RPMI7951 (cell line): ENCODE results near the gene ZNF469. TPM values are rescaled to one million over a fixed set of nuclear protein-coding genes. Genes with fewer than 3 reads are reported as not detected.

Experiments used
- DNase-seq: peaks from one replicate; pipeline ENCODE4 v3.0.0-alpha.2; 2012; ENCODE audit warnings: low read depth
- total RNA-seq: library from RNA; depleted of rRNA; stranded (reverse); fragments of >200 nt; shearing (Covaris generic); gene quantifications from 2 replicates; pipeline ENCODE4 v1.2.3, GENCODE V29; 2014

ZNF469 gene
- total RNA-seq, 1 experiment from 2014 or later = 0.12 TPM

DNA sequence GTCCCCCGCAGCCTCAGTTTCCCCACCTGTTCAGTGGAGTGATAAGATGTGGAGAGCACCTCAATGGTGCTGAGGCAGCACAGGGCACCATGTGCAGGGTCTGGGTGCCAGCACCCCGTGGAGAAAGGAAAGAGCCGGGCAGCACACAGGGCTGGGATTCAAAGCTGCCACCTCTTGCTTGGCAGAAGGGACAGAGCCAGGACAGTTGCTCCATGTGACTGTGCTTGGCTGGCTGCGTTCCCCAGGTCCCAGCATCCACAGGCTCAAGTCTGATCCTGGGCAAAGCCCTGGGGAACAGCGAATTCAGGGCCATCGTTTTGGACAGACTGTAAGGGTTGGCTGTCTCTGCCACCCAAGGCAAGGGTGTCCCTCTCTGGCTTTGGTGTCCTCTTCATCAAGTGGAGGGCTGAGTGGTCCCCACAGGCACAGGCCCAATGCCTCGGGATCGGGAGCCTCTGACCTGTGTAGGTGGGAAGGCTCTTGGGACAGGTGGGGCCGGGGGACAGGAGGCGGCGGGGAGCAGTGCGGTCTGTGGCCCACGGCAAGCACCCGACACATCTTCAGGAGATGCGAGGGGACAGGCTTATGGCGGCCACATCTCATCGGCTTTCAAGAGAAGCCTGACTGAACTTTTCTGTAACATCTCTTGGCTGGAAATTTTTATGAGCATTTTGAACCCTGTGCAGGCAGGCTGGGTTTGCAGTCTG is 8.5 kb downstream of the ZNF469 start:
- DNase-seq = no peak

DNA sequence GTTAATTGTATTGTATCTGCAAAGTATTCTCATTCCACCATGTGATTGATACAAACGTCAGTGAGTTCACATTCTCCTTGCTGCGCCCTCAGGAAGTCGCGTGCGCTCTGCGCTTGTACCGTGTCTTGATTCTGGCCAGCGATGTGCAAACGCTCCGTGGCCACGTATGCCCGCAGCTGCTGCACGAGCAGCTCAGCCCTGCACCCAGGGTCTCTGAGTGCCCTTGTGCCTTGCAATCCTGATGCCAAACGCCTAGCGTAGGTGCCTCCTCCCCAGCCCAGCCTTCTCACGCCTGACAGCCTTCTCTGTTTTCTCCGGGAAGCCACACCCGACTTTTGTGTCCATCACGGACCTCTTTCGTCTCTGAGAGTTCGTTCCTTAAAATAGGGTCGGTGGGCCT is 9.4 kb downstream of the ZNF469 start:
- DNase-seq = no peak

- DNase-seq = no peak
These were observed 9.9 kb downstream of the ZNF469 start for GRCh38 chr16:88392616-88393015.

DNA sequence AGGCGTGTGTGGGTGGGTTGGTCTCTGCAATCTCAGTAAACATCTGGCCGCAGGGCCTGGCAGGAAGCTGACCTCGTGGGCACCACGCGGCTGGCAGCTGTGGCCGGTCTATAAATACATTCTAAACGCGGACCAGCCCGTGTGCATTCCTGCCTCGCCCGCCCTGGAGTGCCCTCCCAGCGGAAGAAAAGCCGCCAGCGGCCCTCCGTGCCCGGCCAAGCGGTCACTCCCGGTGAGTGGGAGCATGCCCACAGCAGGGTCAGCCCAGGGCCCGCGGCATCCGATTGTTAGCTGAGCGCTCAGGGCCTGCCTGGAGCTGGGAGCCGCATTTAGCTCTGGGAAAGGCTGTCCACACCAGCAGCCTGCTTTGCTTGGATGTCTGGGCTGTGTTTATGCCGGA is 10.3 kb downstream of the ZNF469 start:
- DNase-seq = peak; percentile 88

GRCh38 chr16:88393571-88393970 is 10.8 kb downstream of the ZNF469 start:
- no peak for DNase-seq

DNA sequence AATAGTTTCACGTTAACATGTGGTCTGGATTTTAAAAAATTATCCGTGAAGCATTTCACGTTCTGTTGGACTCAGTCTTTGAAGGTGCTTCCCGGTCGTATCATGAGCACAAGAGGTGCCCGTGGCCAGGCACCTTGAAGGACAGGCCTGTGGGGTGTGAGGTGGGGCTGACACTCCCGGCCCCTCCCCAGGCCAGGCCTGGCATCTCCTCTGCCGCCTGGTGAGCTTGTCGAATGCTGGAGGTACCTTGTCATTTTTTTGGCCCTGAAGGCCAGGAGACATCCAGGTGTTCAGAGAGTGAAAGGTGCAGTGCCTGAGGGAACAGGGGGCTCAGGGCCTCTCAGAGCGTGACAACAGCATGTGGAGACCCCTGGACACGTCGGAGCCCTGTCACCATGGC is 11.7 kb downstream of the ZNF469 start:
- DNase-seq = no peak

DNA sequence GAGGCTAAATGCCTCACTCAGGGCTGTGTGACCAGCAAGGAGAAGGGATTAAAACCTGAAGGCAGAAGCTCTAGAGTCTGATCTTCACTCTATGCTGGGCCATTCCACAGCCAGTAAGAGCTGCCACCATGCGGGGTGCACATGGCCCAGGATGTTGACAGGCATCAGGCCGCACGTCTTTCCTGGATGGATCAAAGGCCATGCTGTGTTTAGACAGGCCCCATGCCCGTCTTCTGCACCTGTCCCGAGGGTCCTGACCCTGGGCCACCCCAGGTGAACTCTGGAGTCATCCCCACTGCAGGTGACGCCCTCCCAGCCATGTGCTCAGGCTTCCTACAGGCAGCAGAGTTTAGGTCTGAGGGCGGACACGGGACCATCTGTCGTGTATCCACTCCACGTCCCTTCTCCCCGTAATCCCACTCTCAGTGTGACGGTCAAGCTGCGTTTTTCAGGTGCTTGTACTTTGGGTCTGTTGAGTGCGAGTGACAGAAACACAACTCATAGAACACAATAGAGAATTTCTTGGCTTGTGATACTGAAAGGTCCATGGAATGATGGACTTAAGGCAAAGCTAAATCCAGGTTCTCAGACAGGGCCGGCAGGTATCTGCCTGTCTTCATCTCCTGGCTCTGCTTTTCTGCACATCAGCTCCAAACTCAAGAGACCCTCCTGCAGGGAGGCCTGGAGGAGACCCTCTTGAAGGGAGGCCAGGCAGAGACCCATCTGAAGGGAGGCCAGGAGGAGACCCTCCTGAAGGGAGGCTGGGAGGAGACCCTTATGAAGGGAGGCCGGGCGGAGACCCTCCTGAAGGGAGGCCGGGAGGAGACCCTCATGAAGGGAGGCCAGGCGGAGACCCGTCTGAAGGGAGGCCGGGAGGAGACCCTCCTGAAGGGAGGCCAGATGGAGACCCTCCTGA is 13.2 kb downstream of the ZNF469 start:
- no peak for DNase-seq

DNA sequence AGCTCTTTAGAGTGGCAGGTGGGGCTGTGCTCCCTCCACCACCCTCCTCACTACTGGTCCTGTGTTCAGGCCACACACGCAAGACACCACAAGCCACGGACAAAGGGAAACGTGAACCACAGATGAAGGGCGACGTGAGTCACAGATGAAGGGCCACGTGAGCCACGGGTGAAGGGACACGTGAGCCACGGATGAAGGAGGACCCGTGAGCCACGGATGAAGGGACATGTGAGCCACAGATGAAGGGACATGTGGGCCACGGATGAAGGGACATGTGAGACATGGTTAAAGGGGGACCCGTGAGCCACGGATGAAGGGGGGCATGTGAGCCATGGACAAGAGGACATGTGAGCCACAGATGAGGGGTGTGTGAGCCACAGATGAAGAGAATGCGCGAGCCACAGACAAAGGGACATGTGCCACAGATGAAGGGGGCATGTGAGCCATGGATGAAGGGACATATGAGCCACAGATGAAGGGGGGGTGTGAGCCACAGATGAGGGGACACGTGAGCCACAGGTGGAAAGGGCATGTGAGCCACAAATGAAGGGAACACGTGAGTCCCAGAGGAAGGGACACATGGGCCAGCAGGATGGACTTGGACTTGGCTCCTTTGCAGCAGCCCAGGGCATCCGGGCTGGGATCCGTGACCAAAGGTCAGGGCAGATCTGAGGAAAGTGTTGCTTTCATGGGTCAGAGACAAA is 15.6 kb downstream of the ZNF469 start:
- DNase-seq = no peak

GRCh38 chr16:88398874-88399178 is 16.1 kb downstream of the ZNF469 start:
- DNase-seq = no peak

GRCh38 chr16:88400186-88400585 is 17.4 kb downstream of the ZNF469 start:
- DNase-seq = no peak

- no peak for DNase-seq
These were observed 19.0 kb downstream of the ZNF469 start for GRCh38 chr16:88401604-88402246.

- no peak for DNase-seq
These were observed 19.9 kb downstream of the ZNF469 start for GRCh38 chr16:88402551-88403240.

DNA sequence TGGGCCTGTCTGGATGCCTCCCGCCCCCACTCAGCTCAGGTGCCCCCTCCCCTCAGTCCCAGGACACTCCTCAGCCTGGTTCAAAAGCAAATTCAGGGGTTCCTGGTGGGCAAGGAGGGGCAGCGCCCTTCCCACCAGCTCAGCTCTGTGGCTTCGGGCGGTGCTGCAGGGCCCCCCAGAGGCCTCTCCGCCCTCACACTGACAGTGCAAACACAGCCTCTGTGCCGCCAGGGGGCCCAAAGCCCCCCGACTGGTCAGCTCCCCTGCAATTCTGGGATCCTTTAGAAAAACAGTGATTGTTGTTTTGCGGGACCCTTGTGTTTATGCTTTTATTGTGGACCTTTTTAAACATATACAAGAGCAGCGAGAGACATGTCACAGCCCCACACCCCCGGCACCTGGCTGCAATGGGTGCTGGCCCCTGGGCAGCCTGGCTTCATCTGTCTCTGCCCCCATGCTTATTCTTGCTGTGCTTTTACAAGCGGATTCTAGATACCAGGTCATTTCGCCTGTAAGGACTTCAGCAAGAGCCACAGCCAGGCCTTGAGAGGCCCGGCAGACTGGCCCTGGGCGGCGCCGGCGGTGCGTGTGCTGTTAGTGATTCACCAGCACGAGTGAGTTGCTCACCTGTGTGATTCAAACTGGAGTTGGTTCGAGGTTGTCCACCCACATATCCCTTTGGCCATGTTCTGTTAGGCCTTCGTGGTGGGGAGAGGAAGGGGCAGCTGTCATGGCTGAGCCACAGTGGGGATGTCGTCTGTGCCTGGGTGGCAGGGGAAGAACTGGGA is 21.2 kb downstream of the ZNF469 start:
- DNase-seq = no peak

- DNase-seq = no peak
These were observed 22.0 kb downstream of the ZNF469 start for GRCh38 chr16:88404769-88405168.

- no peak for DNase-seq
These were observed 22.7 kb downstream of the ZNF469 start for GRCh38 chr16:88405216-88406060.

GRCh38 chr16:88406096-88407041 is 23.6 kb downstream of the ZNF469 start:
- no peak for DNase-seq

- no peak for DNase-seq
These were observed 24.3 kb downstream of the ZNF469 start for GRCh38 chr16:88407042-88407420.

DNA sequence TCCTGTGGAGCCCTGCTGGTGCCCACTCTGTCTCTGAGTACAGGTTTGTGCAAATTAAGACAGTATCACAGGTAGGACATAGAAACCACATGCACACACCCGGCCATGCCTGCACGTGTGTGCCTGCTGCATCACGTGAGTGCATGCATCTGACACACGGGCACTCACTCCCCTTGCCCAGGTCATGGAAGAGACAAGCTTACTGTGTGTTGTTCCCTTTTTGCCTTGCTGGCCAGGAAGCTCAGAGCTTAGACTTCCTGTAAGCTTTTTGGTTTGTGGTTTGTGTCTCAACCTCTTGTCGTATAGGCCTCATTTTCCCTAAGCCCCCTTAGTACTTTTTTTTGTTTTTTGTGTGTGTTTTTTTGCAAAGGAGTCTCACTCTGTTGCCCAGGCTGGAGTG is 25.0 kb downstream of the ZNF469 start:
- DNase-seq = no peak
